Naive thymus-derived CD4-positive, alpha-beta T cell (primary cell): ENCODE data around the gene NSL1. TPM values are rescaled to one million over a fixed set of nuclear protein-coding genes. Genes with fewer than 3 reads are reported as not detected.

Source experiments
- ATAC-seq: fragments of 150-1000 bp; cut with Tn5 transposase; 2 replicates; pipeline ENCODE4 v1.10.0; 2021; ENCODE audit warnings: mild to moderate bottlenecking, moderate library complexity
- CTCF ChIA-PET: fragments of 350-600 bp; sonication (Branson Sonifier 250); formaldehyde crosslinking; loops from one replicate; lab custom pipeline; 2021; ENCODE audit warnings: antibody characterized with exemption; lab: Charles Lee
- POLR2A ChIA-PET: fragments of 350-600 bp; sonication (Branson Sonifier 250); formaldehyde crosslinking; loops from one replicate; lab custom pipeline; 2021; ENCODE audit warnings: antibody characterized with exemption, inconsistent platforms; lab: Charles Lee
- DNase-seq, 9 donors: peaks; one replicate each; pipeline versions ENCODE4 v3.0.0 to v3.0.0-alpha.2; 2020 to 2022; ENCODE audit warnings: mixed read lengths in 1 of 9
- H3K27ac ChIP-seq: one replicate; pipeline ENCODE4 v1.7.0; 2013; ENCODE audit warnings: mild to moderate bottlenecking, low read depth, low read length, moderate library complexity
- H3K27me3 ChIP-seq, 2 donors: one replicate each; pipeline ENCODE4 v1.7.0; 2013; ENCODE audit warnings: low read length in 2 of 2, mild to moderate bottlenecking in 2 of 2, moderate library complexity in 2 of 2; ENCODE audit not compliant: control insufficient read depth in 2 of 2, insufficient read depth in 2 of 2
- H3K36me3 ChIP-seq, 3 experiments: 1 replicate in 2 of 3; 2 replicates in 1 of 3; pipeline ENCODE4 v1.7.0; 2013; ENCODE audit warnings: low read length in 3 of 3, mild to moderate bottlenecking in 3 of 3, moderate library complexity in 1 of 3; ENCODE audit not compliant: insufficient read depth in 3 of 3, control insufficient read depth in 2 of 3
- H3K4me1 ChIP-seq, 2 donors: one replicate each; pipeline ENCODE4 v1.7.0; 2013; ENCODE audit warnings: low read length in 2 of 2, mild to moderate bottlenecking in 2 of 2, moderate library complexity in 1 of 2; ENCODE audit not compliant: control insufficient read depth in 2 of 2, insufficient read depth in 2 of 2
- H3K4me3 ChIP-seq: 2 replicates; pipeline ENCODE4 v1.7.0; 2013; ENCODE audit warnings: mild to moderate bottlenecking, low read length
- H3K9me3 ChIP-seq, 3 experiments: 1 replicate in 2 of 3; 2 replicates in 1 of 3; pipeline ENCODE4 v1.7.0; 2013; ENCODE audit warnings: low read length in 3 of 3; ENCODE audit not compliant: control insufficient read depth in 2 of 3
- H3K27ac Mint-ChIP-seq, 9 donors: one replicate each; pipeline ENCODE4 v1.8.0; 2020 to 2022; ENCODE audit warnings: mixed read lengths in 9 of 9, mild to moderate bottlenecking in 8 of 9, moderate library complexity in 5 of 9, inconsistent platforms in 2 of 9
- H3K27me3 Mint-ChIP-seq, 5 donors: one replicate each; pipeline ENCODE4 v1.8.0; 2021 to 2022; ENCODE audit warnings: mixed read lengths in 5 of 5, mild to moderate bottlenecking in 1 of 5
- H3K36me3 Mint-ChIP-seq, 5 donors: one replicate each; pipeline ENCODE4 v1.8.0; 2020 to 2022; ENCODE audit warnings: mixed read lengths in 5 of 5, mild to moderate bottlenecking in 3 of 5, inconsistent platforms in 1 of 5
- H3K4me1 Mint-ChIP-seq, 7 donors: one replicate each; pipeline ENCODE4 v1.8.0; 2020 to 2022; ENCODE audit warnings: mixed read lengths in 7 of 7, mild to moderate bottlenecking in 3 of 7, inconsistent platforms in 1 of 7
- H3K4me3 Mint-ChIP-seq, 10 donors: one replicate each; pipeline ENCODE4 v1.8.0; 2020 to 2022; ENCODE audit warnings: mild to moderate bottlenecking in 10 of 10, mixed read lengths in 10 of 10, moderate library complexity in 6 of 10, inconsistent platforms in 2 of 10
- H3K9me3 Mint-ChIP-seq, 11 donors: one replicate each; pipeline ENCODE4 v1.8.0; 2020 to 2022; ENCODE audit warnings: mixed read lengths in 11 of 11, mild to moderate bottlenecking in 4 of 11, inconsistent platforms in 1 of 11, moderate library complexity in 1 of 11
- intact Hi-C, 2 donors: fragments of 100-400 bp; cut with micrococcal nuclease; formaldehyde crosslinking; loops; one replicate each; pipeline ENCODE4 v1.15.1; 2023
- polyA plus RNA-seq, 2 donors: library from polyadenylated mRNA; unstranded; fragments of 300-500 nt; fragmentation: Illumina TruSeq; gene quantifications; one replicate each; pipeline ENCODE4 v1.2.3, GENCODE V29; 2021
- total RNA-seq, 6 experiments: library from RNA in 5 of 6; stranded (reverse) in 5 of 6; gene quantifications; 1 replicate in 5 of 6; 2 replicates in 1 of 6; pipeline ENCODE4 v1.2.3 and lab custom pipeline; 2021 to 2026

The NSL1 gene
- total and polyA plus RNA-seq, 7 experiments from 2014 or later = 22.3 to 79.3 (median 37.7) TPM

DNA sequence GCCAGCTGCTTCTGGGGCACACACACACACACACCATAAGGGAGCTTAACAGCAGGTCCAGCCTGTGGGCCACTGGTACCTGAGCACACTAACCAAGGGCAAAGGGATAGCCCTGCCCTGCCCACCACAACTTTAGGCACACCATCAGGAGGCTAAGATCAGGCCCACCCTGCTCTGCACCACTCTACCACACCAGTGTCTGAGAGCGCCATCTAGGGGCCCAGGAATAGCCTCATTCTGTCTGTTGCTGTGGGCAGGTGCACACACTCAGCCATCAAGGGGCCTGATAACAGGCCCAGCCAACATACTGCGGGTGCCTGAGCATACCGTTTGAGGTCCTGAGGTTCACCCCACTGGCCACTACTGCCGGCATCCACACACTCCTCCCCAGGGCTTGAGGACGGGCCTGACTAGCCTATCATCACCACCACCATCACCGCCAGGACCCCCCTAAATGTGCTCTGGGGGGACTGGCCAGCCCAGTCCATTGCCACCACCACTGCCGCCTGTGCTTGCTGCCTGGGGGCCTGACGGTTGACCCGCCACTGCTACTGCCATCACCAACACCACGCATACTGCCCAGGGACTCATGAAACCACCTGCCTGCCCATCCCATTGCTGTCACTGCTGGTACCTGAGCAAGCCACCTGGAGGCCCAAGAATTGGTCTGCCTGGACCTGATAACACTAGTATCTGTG, 31.3 kb downstream of the NSL1 start:
- intact Hi-C loops = loop anchor here (1.0 to 5.0 kb wide), 4 partner anchors 23 to 283 kb away; partner anchors contain the start of gene BATF3 (in 1 of the 2)
- H3K4me3 Mint-ChIP-seq = peak overlapping the region in 1 of 10 donors; percentile 21
- ATAC-seq (peak; percentile 87), DNase-seq (peak in 7 of 9 donors; percentile 16 to 49 (median 41))
- H3K27ac Mint-ChIP-seq = peak overlapping the region in 1 of 9 donors; percentile 25
- H3K4me1 Mint-ChIP-seq = peaks cover 8 to 64% (median 30%) of the 10 kb centered on the region in 7 donors
- H3K4me1 ChIP-seq = no peaks in the 10 kb centered on the region
- POLR2A ChIA-PET = interaction anchor here (1.3 kb wide), 1 partner anchor 95 kb away, joined by 3 read pairs; no protein-coding TSS in a partner anchor
- H3K27me3 Mint-ChIP-seq = no peaks in the 10 kb centered on the region
- H3K27me3 ChIP-seq = no peaks in the 10 kb centered on the region
- no peak overlapping the region for H3K4me3 ChIP-seq
- H3K36me3 Mint-ChIP-seq = peaks cover 8 to 34% (median 23%) of the 10 kb centered on the region in 5 donors
- H3K9me3 Mint-ChIP-seq = peaks cover 0 to 1% (median 0%) of the 10 kb centered on the region in 11 donors
- no peaks in the 10 kb centered on the region for H3K9me3 ChIP-seq
- CTCF ChIA-PET = interaction anchor here (0.5 to 3.6 kb wide), 3 partner anchors 59 to 95 kb away, joined by 3 to 19 read pairs (median 4); no protein-coding TSS in a partner anchor
- H3K27ac ChIP-seq = no peak overlapping the region
- H3K36me3 ChIP-seq = peaks cover 0 to 5% (median 0%) of the 10 kb centered on the region in 3 experiments

DNA sequence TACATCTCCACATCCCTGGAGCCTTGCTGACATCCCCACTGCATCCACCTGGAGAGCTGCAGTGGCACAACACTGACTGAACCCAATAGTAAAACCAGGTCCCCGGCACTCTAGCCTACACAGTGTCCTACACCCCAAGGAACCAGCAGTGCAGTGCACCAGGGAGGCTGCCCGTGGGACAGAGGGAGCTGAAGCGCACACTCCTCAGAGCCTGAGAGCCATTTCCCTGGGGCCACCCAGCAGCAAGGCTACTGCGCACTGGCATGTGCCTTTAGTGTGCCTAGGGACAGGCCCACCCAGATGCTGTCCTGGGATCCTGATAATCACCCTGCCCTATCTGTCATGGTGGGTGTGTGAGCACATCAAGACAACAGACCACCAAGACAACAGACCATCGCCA, 31.9 kb downstream of the NSL1 start:
- DNase-seq (no peak), ATAC-seq (peak; percentile 22)
- Mint-ChIP-seq H3K27ac (peak overlapping the region in 3 of 9 donors; percentile 25 to 70 (median 58)), H3K36me3 (peaks cover 8 to 28% (median 17%) of the 10 kb centered on the region in 5 donors), H3K4me3 (no peak overlapping the region), H3K27me3 (no peaks in the 10 kb centered on the region), H3K4me1 (peaks cover 9 to 65% (median 28%) of the 10 kb centered on the region in 7 donors), H3K9me3 (peaks cover 0 to 1% (median 0%) of the 10 kb centered on the region in 11 donors)
- Histone ChIP-seq H3K9me3 (no peaks in the 10 kb centered on the region), H3K4me1 (no peaks in the 10 kb centered on the region), H3K36me3 (peaks cover 0 to 5% (median 0%) of the 10 kb centered on the region in 3 experiments), H3K27ac (no peak overlapping the region), H3K27me3 (no peaks in the 10 kb centered on the region), H3K4me3 (no peak overlapping the region)
- intact Hi-C loops = loop anchor here (1.0 to 5.0 kb wide), 4 partner anchors 23 to 282 kb away; partner anchors contain the start of gene BATF3 (in 1 of the 2)
- CTCF ChIA-PET = interaction anchor here (1.1 to 3.6 kb wide), 3 partner anchors 10 to 95 kb away, joined by 4 to 19 read pairs (median 4); no protein-coding TSS in a partner anchor
- POLR2A ChIA-PET = interaction anchor here (1.3 kb wide), 1 partner anchor 94 kb away, joined by 3 read pairs; no protein-coding TSS in a partner anchor

DNA sequence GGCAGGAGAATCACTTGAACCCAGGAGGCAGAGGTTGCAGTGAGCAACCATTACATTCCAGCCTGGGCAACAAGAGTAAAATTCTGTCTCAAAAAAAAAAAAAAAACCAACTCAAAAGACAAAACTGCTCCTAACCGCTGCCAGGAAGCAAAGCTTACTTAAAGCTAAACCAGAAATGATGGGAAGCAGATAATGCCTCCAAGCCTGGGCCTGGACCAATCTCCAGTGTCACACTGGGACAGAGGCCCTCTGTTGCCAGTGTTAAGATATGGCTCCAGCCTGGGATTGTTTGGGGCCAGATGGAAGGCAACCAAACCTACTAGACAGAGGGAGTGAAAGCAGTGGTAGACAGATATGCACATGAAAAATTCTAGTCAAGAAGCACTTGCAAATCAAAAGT, 36.9 kb downstream of the NSL1 start:
- intact Hi-C loops = loop anchor here in 1 of 2 donors (1.0 to 5.0 kb wide), 5 partner anchors 10 to 147 kb away; partner anchors contain the start of gene ATF3
- DNase-seq (peak in 2 of 9 donors; percentile 18 to 26), ATAC-seq (no peak)
- peak overlapping the region; percentile 63 for H3K27ac ChIP-seq
- H3K36me3 ChIP-seq = no peaks in the 10 kb centered on the region
- peak overlapping the region; percentile 31 to 84 (median 77) for H3K4me3 Mint-ChIP-seq
- CTCF ChIA-PET = interaction anchor here (1.0 to 5.9 kb wide), 4 partner anchors 11 to 90 kb away, joined by 4 to 18 read pairs (median 5); no protein-coding TSS in a partner anchor
- peaks cover 0 to 7% (median 5%) of the 10 kb centered on the region in 5 donors for H3K36me3 Mint-ChIP-seq
- H3K4me1 ChIP-seq = peaks cover 5 to 32% of the 10 kb centered on the region in 2 donors
- peak overlapping the region in 8 of 9 donors; percentile 69 to 93 (median 88) for H3K27ac Mint-ChIP-seq
- H3K9me3 Mint-ChIP-seq = no peaks in the 10 kb centered on the region
- no peaks in the 10 kb centered on the region for H3K27me3 Mint-ChIP-seq
- H3K4me3 ChIP-seq = peak overlapping the region; percentile 23
- no peaks in the 10 kb centered on the region for H3K9me3 ChIP-seq
- no peaks in the 10 kb centered on the region for H3K27me3 ChIP-seq
- POLR2A ChIA-PET = interaction anchor here (0.6 to 3.8 kb wide), 2 partner anchors 11 to 89 kb away, joined by 3 to 21 read pairs; no protein-coding TSS in a partner anchor
- H3K4me1 Mint-ChIP-seq = peaks cover 29 to 82% (median 52%) of the 10 kb centered on the region in 7 donors

DNA sequence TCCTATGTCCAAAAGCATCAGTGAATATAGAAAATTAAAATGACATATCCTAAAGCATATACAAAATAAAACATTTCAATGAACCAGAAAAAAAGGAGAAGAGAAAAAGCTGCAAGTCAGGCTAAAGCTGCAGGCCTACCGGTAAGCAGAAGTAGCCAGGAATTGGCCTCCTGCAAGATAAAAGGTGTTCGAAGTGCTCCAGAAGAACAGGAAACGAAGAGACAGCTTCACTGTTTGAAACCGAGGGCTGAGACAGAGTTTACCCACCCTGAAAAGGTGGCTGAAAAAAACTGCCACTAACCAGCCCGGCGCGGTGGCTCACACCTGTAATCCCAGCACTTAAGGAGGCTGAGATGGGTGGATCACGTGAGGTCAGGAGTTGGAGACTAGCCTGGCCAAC, 37.4 kb downstream of the NSL1 start:
- H3K27me3 Mint-ChIP-seq = no peaks in the 10 kb centered on the region
- no peaks in the 10 kb centered on the region for H3K9me3 Mint-ChIP-seq
- peaks cover 30 to 85% (median 56%) of the 10 kb centered on the region in 7 donors for H3K4me1 Mint-ChIP-seq
- H3K36me3 ChIP-seq = no peaks in the 10 kb centered on the region
- ATAC-seq (peak; percentile 54), DNase-seq (peak in 7 of 9 donors; percentile 24 to 45 (median 35))
- H3K27ac Mint-ChIP-seq = peak overlapping the region in 8 of 9 donors; percentile 69 to 93 (median 88)
- peak overlapping the region; percentile 63 for H3K27ac ChIP-seq
- peaks cover 0 to 7% (median 5%) of the 10 kb centered on the region in 5 donors for H3K36me3 Mint-ChIP-seq
- H3K4me1 ChIP-seq = peaks cover 5 to 36% of the 10 kb centered on the region in 2 donors
- POLR2A ChIA-PET = interaction anchor here (1.1 to 3.8 kb wide), 3 partner anchors 10 to 57 kb away, joined by 3 to 21 read pairs (median 5); no protein-coding TSS in a partner anchor
- H3K9me3 ChIP-seq = no peaks in the 10 kb centered on the region
- CTCF ChIA-PET = interaction anchor here (0.5 to 5.9 kb wide), 5 partner anchors 10 to 89 kb away, joined by 4 to 18 read pairs (median 5); no protein-coding TSS in a partner anchor
- H3K4me3 Mint-ChIP-seq = peak overlapping the region; percentile 5 to 84 (median 77)
- intact Hi-C loops = loop anchor here in 1 of 2 donors (1.0 to 5.0 kb wide), 5 partner anchors 10 to 147 kb away; partner anchors contain the start of gene ATF3
- peak overlapping the region; percentile 23 for H3K4me3 ChIP-seq
- no peaks in the 10 kb centered on the region for H3K27me3 ChIP-seq

DNA sequence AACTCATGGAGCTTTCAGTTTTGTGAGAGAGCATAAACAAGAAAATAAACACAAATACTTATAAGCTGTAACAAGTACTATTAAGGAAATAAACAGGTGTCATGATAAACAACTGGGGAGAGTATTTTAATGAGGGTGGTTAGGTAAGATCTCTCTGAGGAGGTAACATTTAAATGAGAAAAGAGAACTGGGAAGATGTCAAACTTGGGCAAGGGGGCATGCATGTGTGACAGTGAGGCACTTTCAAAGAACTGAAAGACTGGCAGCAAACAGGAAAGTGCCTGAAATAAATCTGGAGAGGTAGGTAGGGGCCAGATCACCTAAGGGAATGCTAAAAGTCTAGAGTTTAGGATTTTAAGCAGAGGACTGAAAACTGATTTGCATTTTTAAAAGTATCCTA, 37.8 kb downstream of the NSL1 start:
- DNase-seq (no peak), ATAC-seq (no peak)
- Mint-ChIP-seq H3K4me3 (peak overlapping the region; percentile 5 to 84 (median 77)), H3K27ac (peak overlapping the region in 8 of 9 donors; percentile 69 to 93 (median 88)), H3K9me3 (no peaks in the 10 kb centered on the region), H3K27me3 (no peaks in the 10 kb centered on the region), H3K36me3 (peaks cover 0 to 7% (median 5%) of the 10 kb centered on the region in 5 donors), H3K4me1 (peaks cover 30 to 81% (median 57%) of the 10 kb centered on the region in 7 donors)
- POLR2A ChIA-PET = interaction anchor here (0.7 to 3.8 kb wide), 4 partner anchors 10 to 56 kb away, joined by 3 to 21 read pairs (median 4); partner anchors contain the start of genes NSL1 and TATDN3
- CTCF ChIA-PET = interaction anchor here (0.5 to 5.9 kb wide), 5 partner anchors 10 to 89 kb away, joined by 4 to 18 read pairs (median 5); no protein-coding TSS in a partner anchor
- Histone ChIP-seq H3K9me3 (no peaks in the 10 kb centered on the region), H3K27me3 (no peaks in the 10 kb centered on the region), H3K36me3 (no peaks in the 10 kb centered on the region), H3K27ac (peak overlapping the region; percentile 63), H3K4me1 (peaks cover 5 to 36% of the 10 kb centered on the region in 2 donors), H3K4me3 (peak overlapping the region; percentile 23)
- intact Hi-C loops = loop anchor here (1.0 to 5.0 kb wide), 6 partner anchors 9 to 146 kb away; partner anchors contain the start of genes ATF3 (in 1 of the 2) and BATF3 (in 1 of the 2)
